PC-3 (cell line): ENCODE data around the gene NOP9. TPM values are rescaled to one million over a fixed set of nuclear protein-coding genes. Genes with fewer than 3 reads are reported as not detected.

Experiments
- ATAC-seq: fragments of 200-7000 bp; cut with Tn5 transposase; 2 replicates; pipeline ENCODE4 v1.9.1; 2020; ENCODE audit warnings: mild to moderate bottlenecking, moderate library complexity
- BruUV-seq: library from RNA; stranded (reverse); fragments of 400-500 nt; replicated peaks from 2 replicates; lab custom pipeline; 2021; lab: Mats Ljungman, UMichigan
- CTCF ChIA-PET: fragments of 300-600 bp; sonication (Branson Sonifier 250); formaldehyde crosslinking; loops from one replicate; lab custom pipeline; 2022; ENCODE audit warnings: antibody characterized with exemption; lab: Charles Lee
- POLR2A ChIA-PET: fragments of 300-600 bp; sonication (Branson Sonifier 250); formaldehyde crosslinking; loops from one replicate; lab custom pipeline; 2022; ENCODE audit warnings: antibody characterized with exemption; ENCODE audit not compliant: unreplicated experiment; lab: Charles Lee
- DNase-seq: peaks from one replicate; pipeline ENCODE4 v3.0.0-alpha.2; 2015
- H2AFZ ChIP-seq: fragments of 300-600 bp; sonication (generic); 2 replicates; pipeline ENCODE4 v1.6.0; 2016; ENCODE audit warnings: antibody characterized with exemption, low read length
- H3F3A ChIP-seq: fragments of 300-600 bp; sonication (generic); one replicate; pipeline ENCODE4 v1.6.0; 2017; ENCODE audit warnings: antibody characterized with exemption, low read length, control low read depth, mild to moderate bottlenecking; ENCODE audit not compliant: unreplicated experiment
- H3K27ac ChIP-seq: fragments of 300-600 bp; sonication (generic); 2 replicates; pipeline ENCODE4 v1.5.1; 2016; ENCODE audit warnings: mild to moderate bottlenecking, low read length
- H3K27me3 ChIP-seq: fragments of 300-600 bp; sonication (generic); 2 replicates; pipeline ENCODE4 v1.6.1; 2016; ENCODE audit warnings: low read length, mixed read lengths
- H3K36me3 ChIP-seq: fragments of 300-600 bp; sonication (generic); 2 replicates; pipeline ENCODE4 v1.6.1; 2016; ENCODE audit warnings: low read depth, mixed run types, low read length, mixed read lengths
- H3K4me1 ChIP-seq: fragments of 300-600 bp; sonication (generic); 2 replicates; pipeline ENCODE4 v1.5.1; 2016; ENCODE audit warnings: low read length; ENCODE audit not compliant: insufficient read depth
- H3K4me2 ChIP-seq: fragments of 300-600 bp; sonication (generic); 2 replicates; pipeline ENCODE4 v1.6.0; 2016; ENCODE audit warnings: low read length
- H3K4me3 ChIP-seq: fragments of 300-600 bp; sonication (generic); 2 replicates; pipeline ENCODE4 v1.5.1; 2016; ENCODE audit warnings: mild to moderate bottlenecking, low read length, mixed read lengths
- H3K79me2 ChIP-seq: fragments of 300-600 bp; sonication (generic); 2 replicates; pipeline ENCODE4 v1.6.1; 2017; ENCODE audit warnings: low read length, mixed read lengths
- H3K9ac ChIP-seq: fragments of 300-600 bp; sonication (generic); 2 replicates; pipeline ENCODE4 v1.6.0; 2016; ENCODE audit warnings: mild to moderate bottlenecking, low read length
- H3K9me2 ChIP-seq: fragments of 300-600 bp; sonication (generic); replicated peaks from 2 replicates; pipeline ENCODE4 v1.6.1; 2016; ENCODE audit warnings: mixed run types, low read length, mixed read lengths
- H3K9me3 ChIP-seq: fragments of 300-600 bp; sonication (generic); 2 replicates; pipeline ENCODE4 v1.6.1; 2016; ENCODE audit warnings: low read length, mixed read lengths
- H4K20me1 ChIP-seq: fragments of 300-600 bp; sonication (generic); 2 replicates; pipeline ENCODE4 v1.6.1; 2016; ENCODE audit warnings: low read length, mixed read lengths
- EZH2 ChIP-seq: fragments of 300-600 bp; sonication (generic); IDR thresholded peaks from one replicate; pipeline ENCODE4 v1.6.1; 2017; ENCODE audit warnings: antibody characterized with exemption, mild to moderate bottlenecking, low read length; ENCODE audit not compliant: unreplicated experiment
- EZH2phosphoT487 ChIP-seq: fragments of 300-600 bp; sonication (generic); IDR thresholded peaks from 2 replicates; pipeline ENCODE4 v1.6.1; 2018; ENCODE audit warnings: mild to moderate bottlenecking, antibody characterized with exemption, low read length, borderline replicate concordance
- intact Hi-C: fragments of 100-400 bp; cut with micrococcal nuclease; formaldehyde crosslinking; loops from 2 replicates; pipeline ENCODE4 v1.9.0; 2023
- total RNA-seq: library from RNA; depleted of rRNA; stranded (reverse); fragments of >200 nt; gene quantifications from 2 replicates; pipeline ENCODE4 v1.2.3, GENCODE V29; 2014
- TF ChIP-seq, protein P1 (sequence below): fragments of 300-600 bp; sonication (generic); conservative IDR thresholded peaks from 2 replicates; pipeline ENCODE4 v1.5.1; 2017; ENCODE audit warnings: antibody characterized with exemption, low read depth, mild to moderate bottlenecking, low read length

Gene NOP9
- total RNA-seq, 1 experiment from 2014 or later, result 30.4 TPM

DNA sequence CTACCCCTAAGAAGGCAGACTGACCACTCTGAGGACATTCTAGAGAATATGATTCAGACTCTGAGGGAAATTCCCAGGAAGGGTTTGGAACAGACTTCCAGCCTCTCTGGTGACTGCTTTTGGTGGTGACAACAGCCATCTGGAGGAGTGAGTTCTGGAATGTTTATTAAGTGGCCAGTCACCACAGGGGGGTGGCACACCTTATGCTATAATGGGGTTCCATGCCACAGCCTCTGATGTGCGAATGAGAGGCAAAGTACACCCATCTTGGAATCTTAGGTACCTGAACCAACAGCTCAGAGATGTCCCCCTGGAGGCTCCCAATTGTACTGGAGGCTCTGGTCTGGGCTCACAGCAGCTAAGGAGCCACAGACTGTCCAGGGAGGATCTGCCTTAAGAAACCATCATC, 47.8 kb upstream of the NOP9 start:
- no peaks in the 10 kb centered on the region for H3K27me3 ChIP-seq
- H2AFZ ChIP-seq, result no peak overlapping the region
- no peaks in the 10 kb centered on the region for H3K79me2 ChIP-seq
- BruUV-seq, result no TSS peak
- no peak overlapping the region for H3K27ac ChIP-seq
- no peak overlapping the region for H3K4me2 ChIP-seq
- 0 out of 2 replicates have a peak, but pooled peaks have one; percentile 24 for ATAC-seq
- no peaks in the 10 kb centered on the region for H4K20me1 ChIP-seq
- H3K9me3 ChIP-seq, result no peaks in the 10 kb centered on the region
- no peak overlapping the region for H3K9ac ChIP-seq
- H3K4me1 ChIP-seq, result 0 out of 2 replicates have a peak, but pooled peaks cover 10% of the 10 kb centered on the region
- CTCF ChIA-PET, result no interaction called here
- no peak overlapping the region for H3K4me3 ChIP-seq
- TF ChIP-seq EZH2phosphoT487 (no peak), EZH2 (no peak)
- TF ChIP-seq, protein P1, sequence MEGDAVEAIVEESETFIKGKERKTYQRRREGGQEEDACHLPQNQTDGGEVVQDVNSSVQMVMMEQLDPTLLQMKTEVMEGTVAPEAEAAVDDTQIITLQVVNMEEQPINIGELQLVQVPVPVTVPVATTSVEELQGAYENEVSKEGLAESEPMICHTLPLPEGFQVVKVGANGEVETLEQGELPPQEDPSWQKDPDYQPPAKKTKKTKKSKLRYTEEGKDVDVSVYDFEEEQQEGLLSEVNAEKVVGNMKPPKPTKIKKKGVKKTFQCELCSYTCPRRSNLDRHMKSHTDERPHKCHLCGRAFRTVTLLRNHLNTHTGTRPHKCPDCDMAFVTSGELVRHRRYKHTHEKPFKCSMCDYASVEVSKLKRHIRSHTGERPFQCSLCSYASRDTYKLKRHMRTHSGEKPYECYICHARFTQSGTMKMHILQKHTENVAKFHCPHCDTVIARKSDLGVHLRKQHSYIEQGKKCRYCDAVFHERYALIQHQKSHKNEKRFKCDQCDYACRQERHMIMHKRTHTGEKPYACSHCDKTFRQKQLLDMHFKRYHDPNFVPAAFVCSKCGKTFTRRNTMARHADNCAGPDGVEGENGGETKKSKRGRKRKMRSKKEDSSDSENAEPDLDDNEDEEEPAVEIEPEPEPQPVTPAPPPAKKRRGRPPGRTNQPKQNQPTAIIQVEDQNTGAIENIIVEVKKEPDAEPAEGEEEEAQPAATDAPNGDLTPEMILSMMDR, result no peak
- no peaks in the 10 kb centered on the region for H3F3A ChIP-seq
- POLR2A ChIA-PET, result no interaction called here
- H3K9me2 ChIP-seq, result no peaks in the 10 kb centered on the region
- peak; percentile 15 for DNase-seq
- intact Hi-C loops, result no loop called here
- H3K36me3 ChIP-seq, result no peaks in the 10 kb centered on the region; the same call in 1 of the 2 replicates

DNA sequence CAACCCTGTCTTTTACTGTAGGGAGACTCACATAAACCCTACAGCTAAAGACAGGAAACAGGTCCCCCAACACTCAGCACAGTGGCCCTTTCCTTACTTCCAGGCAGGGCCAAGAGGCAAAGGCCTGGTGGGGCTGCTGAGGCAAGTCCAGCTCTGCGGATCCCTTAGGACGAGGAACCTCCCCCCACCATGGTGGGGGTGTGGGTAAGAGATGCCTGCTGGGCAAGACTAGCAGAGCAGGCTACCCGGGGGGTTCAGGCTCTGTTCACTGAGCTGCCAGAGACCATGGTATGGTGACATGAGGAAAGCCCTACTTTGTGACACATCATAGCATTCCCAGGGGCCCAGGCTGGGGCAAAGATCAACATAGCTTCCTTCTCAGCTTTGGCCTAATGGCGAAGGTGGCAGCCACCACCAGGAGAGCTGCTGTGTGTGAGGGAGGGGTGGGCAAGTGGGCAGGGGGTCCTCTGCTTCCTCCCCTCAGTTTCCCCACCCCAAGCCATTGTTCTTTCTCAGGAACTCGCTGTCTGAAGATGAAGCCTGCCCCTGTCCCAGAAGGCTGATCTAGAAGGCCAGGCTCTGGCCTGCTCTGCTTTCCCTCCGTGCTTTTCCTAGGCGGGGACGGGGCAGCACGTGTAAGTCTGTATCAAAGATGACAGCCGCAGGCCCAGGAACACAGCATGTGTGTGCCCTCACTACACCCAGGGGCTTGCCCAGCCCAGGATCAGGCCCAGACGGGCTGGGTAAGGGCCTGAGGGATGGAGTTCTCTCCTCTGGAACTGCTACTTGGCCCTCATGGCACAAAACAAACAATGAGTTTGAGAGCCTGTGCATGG, 47.1 kb upstream of the NOP9 start:
- 0 out of 2 replicates have a peak, but pooled peaks cover 10% of the 10 kb centered on the region for H3K4me1 ChIP-seq
- DNase-seq, result no peak
- TF ChIP-seq, protein P1, result no peak
- TF ChIP-seq EZH2, result no peak
- intact Hi-C loops, result no loop called here
- H3K4me2 ChIP-seq, result no peak overlapping the region
- POLR2A ChIA-PET, result no interaction called here
- H3K9me3 ChIP-seq, result no peaks in the 10 kb centered on the region
- H3K9ac ChIP-seq, result no peak overlapping the region
- ATAC-seq, result no peak
- H2AFZ ChIP-seq, result no peak overlapping the region
- H3K27me3 ChIP-seq, result no peaks in the 10 kb centered on the region
- H3K27ac ChIP-seq, result no peak overlapping the region
- no TSS peak for BruUV-seq
- no peaks in the 10 kb centered on the region for H3K9me2 ChIP-seq
- H3K4me3 ChIP-seq, result no peak overlapping the region
- no peaks in the 10 kb centered on the region for H3F3A ChIP-seq
- no peaks in the 10 kb centered on the region; the same call in 1 of the 2 replicates for H3K36me3 ChIP-seq
- H3K79me2 ChIP-seq, result no peaks in the 10 kb centered on the region
- H4K20me1 ChIP-seq, result no peaks in the 10 kb centered on the region
- CTCF ChIA-PET, result interaction anchor here (0.7 kb wide), 1 partner anchor 75 kb away, joined by 3 read pairs; no protein-coding TSS in a partner anchor

DNA sequence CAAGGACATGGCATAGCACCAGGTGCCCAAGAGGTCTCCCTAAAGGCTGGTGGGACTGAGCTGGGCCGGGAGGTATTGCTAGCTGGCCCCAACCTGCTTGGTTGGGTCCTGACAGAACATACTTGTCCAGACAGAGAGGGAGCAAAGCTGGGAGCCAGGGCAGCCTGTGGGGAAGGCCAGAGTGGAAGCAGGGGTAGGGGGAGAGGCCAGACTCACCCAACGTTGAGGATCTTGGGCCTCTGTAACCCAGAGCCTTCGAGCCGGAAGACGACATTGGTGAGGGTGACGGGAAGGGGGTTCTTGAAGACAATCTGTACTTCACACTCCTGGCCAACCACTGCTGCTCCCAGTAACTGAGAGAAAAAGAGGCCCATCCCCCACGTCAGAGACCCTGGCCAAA, 45.7 kb upstream of the NOP9 start:
- H3K9me2 ChIP-seq, result no peaks in the 10 kb centered on the region
- H3K4me1 ChIP-seq, result 0 out of 2 replicates have a peak, but pooled peaks cover 11% of the 10 kb centered on the region
- no peak overlapping the region for H2AFZ ChIP-seq
- ATAC-seq (no peak), DNase-seq (no peak)
- no peaks in the 10 kb centered on the region for H3K9me3 ChIP-seq
- no peak overlapping the region for H3K4me2 ChIP-seq
- BruUV-seq, result no TSS peak
- no peak overlapping the region for H3K9ac ChIP-seq
- POLR2A ChIA-PET, result no interaction called here
- CTCF ChIA-PET, result no interaction called here
- H3K36me3 ChIP-seq, result no peaks in the 10 kb centered on the region; the same call in 1 of the 2 replicates
- H3K27ac ChIP-seq, result no peak overlapping the region
- intact Hi-C loops, result no loop called here
- no peak overlapping the region for H3K4me3 ChIP-seq
- no peaks in the 10 kb centered on the region for H4K20me1 ChIP-seq
- no peaks in the 10 kb centered on the region for H3K27me3 ChIP-seq
- no peaks in the 10 kb centered on the region for H3K79me2 ChIP-seq
- H3F3A ChIP-seq, result no peaks in the 10 kb centered on the region
- TF ChIP-seq, protein P1, result no peak
- TF ChIP-seq EZH2phosphoT487, result no peak
- no peak for TF ChIP-seq EZH2
